ENCODE measurements around the gene UQCRC2.

UQCRC2 gene

GRCh38 chr16:21980032-21980431 lies 26.9 kb downstream of the UQCRC2 start:
- no peak overlapping the region for H3K9ac ChIP-seq (ENCODE audit: low read length in 5 of 5)
- H3K4me1 ChIP-seq (ENCODE audit: control insufficient read depth in 5 of 5, insufficient read depth in 5 of 5, low read length in 5 of 5) = no peaks in the 10 kb centered on the region
- no peaks in the 10 kb centered on the region for H3K27me3 ChIP-seq (ENCODE audit: control insufficient read depth in 5 of 5, insufficient read depth in 4 of 5, low read length in 5 of 5)
- no peak overlapping the region for H3K4me3 ChIP-seq (ENCODE audit: low read depth in 1 of 5, low read length in 5 of 5)
- peaks cover 78 to 97% (median 95%) of the 10 kb centered on the region in 5 donors for H3K36me3 ChIP-seq (ENCODE audit: control insufficient read depth in 5 of 5, insufficient read depth in 5 of 5, low read length in 5 of 5)
- no peaks in the 10 kb centered on the region for H3K9me3 ChIP-seq (ENCODE audit: control insufficient read depth in 5 of 5, low read length in 5 of 5)
- no peak overlapping the region for H3K27ac ChIP-seq (ENCODE audit: low read depth, low read length)

GRCh38 chr16:21982108-21982507 lies 28.9 kb downstream of the UQCRC2 start:
- Histone ChIP-seq H3K27me3 (ENCODE audit: control insufficient read depth in 5 of 5, insufficient read depth in 4 of 5, low read length in 5 of 5) (no peaks in the 10 kb centered on the region), H3K9me3 (ENCODE audit: control insufficient read depth in 5 of 5, low read length in 5 of 5) (no peaks in the 10 kb centered on the region), H3K4me1 (ENCODE audit: control insufficient read depth in 5 of 5, insufficient read depth in 5 of 5, low read length in 5 of 5) (peaks cover 0 to 19% (median 6%) of the 10 kb centered on the region in 5 donors), H3K9ac (ENCODE audit: low read length in 5 of 5) (no peak overlapping the region), H3K27ac (ENCODE audit: low read depth, low read length) (no peak overlapping the region), H3K36me3 (ENCODE audit: control insufficient read depth in 5 of 5, insufficient read depth in 5 of 5, low read length in 5 of 5) (peaks cover 71 to 80% (median 77%) of the 10 kb centered on the region in 5 donors), H3K4me3 (ENCODE audit: low read depth in 1 of 5, low read length in 5 of 5) (no peak overlapping the region)

DNA sequence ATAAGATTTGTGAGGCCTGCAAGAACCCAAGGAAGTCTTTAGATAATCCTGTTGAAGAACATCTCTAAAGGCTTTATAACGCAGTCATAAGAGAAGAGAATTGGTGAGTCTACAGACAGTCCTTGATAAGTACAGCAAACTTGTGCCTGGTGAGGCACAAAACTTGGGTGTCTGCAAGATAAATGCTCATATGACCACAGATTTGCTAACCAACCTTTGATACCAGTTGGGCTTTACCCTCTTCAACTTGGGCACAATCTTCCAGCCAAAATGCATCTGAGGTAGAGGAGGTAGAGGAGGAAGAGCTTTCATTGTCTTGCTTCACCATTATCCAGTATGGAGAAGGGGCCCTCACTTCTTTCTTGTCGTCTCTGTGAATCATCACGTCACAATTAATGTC lies 30.9 kb downstream of the UQCRC2 start:
- Histone ChIP-seq H3K9me3 (ENCODE audit: control insufficient read depth in 5 of 5, low read length in 5 of 5) (no peaks in the 10 kb centered on the region), H3K27ac (ENCODE audit: low read depth, low read length) (no peak overlapping the region), H3K9ac (ENCODE audit: low read length in 5 of 5) (no peak overlapping the region), H3K4me3 (ENCODE audit: low read depth in 1 of 5, low read length in 5 of 5) (no peak overlapping the region), H3K4me1 (ENCODE audit: control insufficient read depth in 5 of 5, insufficient read depth in 5 of 5, low read length in 5 of 5) (peaks cover 0 to 33% (median 8%) of the 10 kb centered on the region in 5 donors), H3K27me3 (ENCODE audit: control insufficient read depth in 5 of 5, insufficient read depth in 4 of 5, low read length in 5 of 5) (no peaks in the 10 kb centered on the region), H3K36me3 (ENCODE audit: control insufficient read depth in 5 of 5, insufficient read depth in 5 of 5, low read length in 5 of 5) (peaks cover 52 to 62% (median 57%) of the 10 kb centered on the region in 5 donors)

DNA sequence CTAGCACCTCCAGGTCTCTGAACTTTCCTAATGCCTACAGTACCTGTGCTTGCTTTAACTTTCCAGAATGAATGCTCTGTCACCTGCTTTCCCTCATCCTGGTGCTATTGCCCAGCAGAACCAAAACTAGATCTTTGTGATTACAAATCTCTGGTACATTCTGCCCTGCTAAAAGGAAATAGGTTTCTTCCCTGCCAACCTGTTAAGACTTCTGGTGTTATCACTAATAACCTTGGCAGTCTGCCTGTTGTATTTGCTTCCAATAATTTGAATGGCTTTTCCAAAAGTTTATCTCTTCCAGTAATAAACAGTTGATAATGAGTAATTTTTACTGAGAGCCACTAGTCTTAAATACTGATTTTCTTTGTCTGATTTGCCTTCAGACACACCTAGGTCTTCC lies 32.4 kb downstream of the UQCRC2 start:
- Histone ChIP-seq H3K4me3 (ENCODE audit: low read depth in 1 of 5, low read length in 5 of 5) (no peak overlapping the region), H3K4me1 (ENCODE audit: control insufficient read depth in 5 of 5, insufficient read depth in 5 of 5, low read length in 5 of 5) (peaks cover 0 to 47% (median 15%) of the 10 kb centered on the region in 5 donors), H3K36me3 (ENCODE audit: control insufficient read depth in 5 of 5, insufficient read depth in 5 of 5, low read length in 5 of 5) (peaks cover 38 to 47% (median 43%) of the 10 kb centered on the region in 5 donors), H3K27me3 (ENCODE audit: control insufficient read depth in 5 of 5, insufficient read depth in 4 of 5, low read length in 5 of 5) (no peaks in the 10 kb centered on the region), H3K9ac (ENCODE audit: low read length in 5 of 5) (no peak overlapping the region), H3K27ac (ENCODE audit: low read depth, low read length) (no peak overlapping the region), H3K9me3 (ENCODE audit: control insufficient read depth in 5 of 5, low read length in 5 of 5) (no peaks in the 10 kb centered on the region)

DNA sequence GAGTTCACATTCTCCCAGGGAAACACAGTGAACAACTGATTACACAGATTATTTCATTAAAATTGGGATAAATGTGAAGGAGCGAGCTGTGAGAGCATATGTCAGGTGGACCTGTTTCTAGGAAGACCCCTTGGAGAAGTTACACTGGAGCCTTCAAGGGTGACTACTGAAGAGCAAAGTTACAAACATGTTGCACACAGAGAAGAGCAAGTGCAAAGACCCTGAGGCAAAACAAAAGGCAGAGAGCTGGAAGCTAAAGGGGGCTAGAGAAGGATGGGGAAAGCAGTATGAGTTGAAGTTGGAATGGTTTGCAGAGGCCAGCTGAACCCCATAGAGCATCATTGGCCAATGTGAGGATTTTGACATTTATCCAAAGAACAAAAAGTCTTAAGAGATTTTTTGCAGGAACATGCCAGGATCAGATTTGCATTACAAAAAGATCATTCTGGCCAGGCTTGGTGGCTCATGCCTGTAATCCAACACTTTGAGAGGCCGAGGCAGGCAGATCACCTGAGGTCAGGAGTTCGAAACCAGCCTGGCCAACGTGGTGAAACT lies 33.6 kb downstream of the UQCRC2 start:
- H3K4me1 ChIP-seq (ENCODE audit: control insufficient read depth in 5 of 5, insufficient read depth in 5 of 5, low read length in 5 of 5) = peaks cover 0 to 58% (median 15%) of the 10 kb centered on the region in 5 donors
- H3K9ac ChIP-seq (ENCODE audit: low read length in 5 of 5) = no peak overlapping the region
- no peaks in the 10 kb centered on the region for H3K27me3 ChIP-seq (ENCODE audit: control insufficient read depth in 5 of 5, insufficient read depth in 4 of 5, low read length in 5 of 5)
- no peaks in the 10 kb centered on the region for H3K9me3 ChIP-seq (ENCODE audit: control insufficient read depth in 5 of 5, low read length in 5 of 5)
- no peak overlapping the region for H3K27ac ChIP-seq (ENCODE audit: low read depth, low read length)
- H3K36me3 ChIP-seq (ENCODE audit: control insufficient read depth in 5 of 5, insufficient read depth in 5 of 5, low read length in 5 of 5) = peaks cover 25 to 35% (median 34%) of the 10 kb centered on the region in 5 donors
- H3K4me3 ChIP-seq (ENCODE audit: low read depth in 1 of 5, low read length in 5 of 5) = no peak overlapping the region

- Histone ChIP-seq H3K36me3 (ENCODE audit: control insufficient read depth in 5 of 5, insufficient read depth in 5 of 5, low read length in 5 of 5) (peaks cover 19 to 30% (median 26%) of the 10 kb centered on the region in 5 donors), H3K4me3 (ENCODE audit: low read depth in 1 of 5, low read length in 5 of 5) (no peak overlapping the region), H3K27me3 (ENCODE audit: control insufficient read depth in 5 of 5, insufficient read depth in 4 of 5, low read length in 5 of 5) (no peaks in the 10 kb centered on the region), H3K27ac (ENCODE audit: low read depth, low read length) (no peak overlapping the region), H3K9me3 (ENCODE audit: control insufficient read depth in 5 of 5, low read length in 5 of 5) (no peaks in the 10 kb centered on the region), H3K9ac (ENCODE audit: low read length in 5 of 5) (no peak overlapping the region), H3K4me1 (ENCODE audit: control insufficient read depth in 5 of 5, insufficient read depth in 5 of 5, low read length in 5 of 5) (peaks cover 0 to 59% (median 15%) of the 10 kb centered on the region in 5 donors)
Observed at GRCh38 chr16:21987498-21987897, 34.3 kb downstream of the UQCRC2 start.

- no peaks in the 10 kb centered on the region for H3K9me3 ChIP-seq (ENCODE audit: control insufficient read depth in 5 of 5, low read length in 5 of 5)
- no peaks in the 10 kb centered on the region for H3K27me3 ChIP-seq (ENCODE audit: control insufficient read depth in 5 of 5, insufficient read depth in 4 of 5, low read length in 5 of 5)
- no peak overlapping the region for H3K27ac ChIP-seq (ENCODE audit: low read depth, low read length)
- H3K9ac ChIP-seq (ENCODE audit: low read length in 5 of 5) = no peak overlapping the region
- H3K36me3 ChIP-seq (ENCODE audit: control insufficient read depth in 5 of 5, insufficient read depth in 5 of 5, low read length in 5 of 5) = peaks cover 7 to 17% (median 12%) of the 10 kb centered on the region in 5 donors
- no peak overlapping the region for H3K4me3 ChIP-seq (ENCODE audit: low read depth in 1 of 5, low read length in 5 of 5)
- peaks cover 0 to 59% (median 15%) of the 10 kb centered on the region in 5 donors for H3K4me1 ChIP-seq (ENCODE audit: control insufficient read depth in 5 of 5, insufficient read depth in 5 of 5, low read length in 5 of 5)
Observed at GRCh38 chr16:21989133-21989532, 36.0 kb downstream of the UQCRC2 start.

DNA sequence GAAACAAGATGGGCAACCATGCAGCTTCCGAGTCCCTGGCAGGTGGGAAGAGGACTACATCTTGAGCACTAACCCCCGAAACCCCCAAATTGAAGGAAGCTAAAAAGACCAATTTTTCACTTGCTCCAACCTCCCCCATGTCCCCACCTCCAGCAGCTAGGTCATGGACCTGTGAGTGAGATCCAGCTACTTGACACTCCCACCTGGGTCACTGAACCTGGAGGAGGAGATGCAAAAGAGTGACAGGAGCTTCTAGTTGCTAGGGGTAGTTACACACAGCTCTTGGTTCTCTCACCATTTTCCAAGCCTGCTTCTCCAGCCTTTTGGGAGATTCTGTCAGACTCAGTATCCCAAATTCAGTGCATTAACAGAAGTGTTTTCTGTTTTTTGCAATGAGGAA lies 36.6 kb downstream of the UQCRC2 start:
- Histone ChIP-seq H3K4me1 (ENCODE audit: control insufficient read depth in 5 of 5, insufficient read depth in 5 of 5, low read length in 5 of 5) (peaks cover 0 to 59% (median 15%) of the 10 kb centered on the region in 5 donors), H3K27me3 (ENCODE audit: control insufficient read depth in 5 of 5, insufficient read depth in 4 of 5, low read length in 5 of 5) (no peaks in the 10 kb centered on the region), H3K9me3 (ENCODE audit: control insufficient read depth in 5 of 5, low read length in 5 of 5) (no peaks in the 10 kb centered on the region), H3K36me3 (ENCODE audit: control insufficient read depth in 5 of 5, insufficient read depth in 5 of 5, low read length in 5 of 5) (peaks cover 2 to 11% (median 6%) of the 10 kb centered on the region in 5 donors), H3K27ac (ENCODE audit: low read depth, low read length) (no peak overlapping the region), H3K4me3 (ENCODE audit: low read depth in 1 of 5, low read length in 5 of 5) (no peak overlapping the region), H3K9ac (ENCODE audit: low read length in 5 of 5) (peak overlapping the region in 1 of 5 donors; percentile 12)

- Histone ChIP-seq H3K27ac (ENCODE audit: low read depth, low read length) (no peak overlapping the region), H3K4me1 (ENCODE audit: control insufficient read depth in 5 of 5, insufficient read depth in 5 of 5, low read length in 5 of 5) (peaks cover 0 to 57% (median 15%) of the 10 kb centered on the region in 5 donors), H3K4me3 (ENCODE audit: low read depth in 1 of 5, low read length in 5 of 5) (no peak overlapping the region), H3K9ac (ENCODE audit: low read length in 5 of 5) (peak overlapping the region in 1 of 5 donors; percentile 7), H3K36me3 (ENCODE audit: control insufficient read depth in 5 of 5, insufficient read depth in 5 of 5, low read length in 5 of 5) (peaks cover 0 to 8% (median 2%) of the 10 kb centered on the region in 5 donors), H3K9me3 (ENCODE audit: control insufficient read depth in 5 of 5, low read length in 5 of 5) (no peaks in the 10 kb centered on the region), H3K27me3 (ENCODE audit: control insufficient read depth in 5 of 5, insufficient read depth in 4 of 5, low read length in 5 of 5) (no peaks in the 10 kb centered on the region)
Observed at GRCh38 chr16:21990381-21990944, 37.3 kb downstream of the UQCRC2 start.

DNA sequence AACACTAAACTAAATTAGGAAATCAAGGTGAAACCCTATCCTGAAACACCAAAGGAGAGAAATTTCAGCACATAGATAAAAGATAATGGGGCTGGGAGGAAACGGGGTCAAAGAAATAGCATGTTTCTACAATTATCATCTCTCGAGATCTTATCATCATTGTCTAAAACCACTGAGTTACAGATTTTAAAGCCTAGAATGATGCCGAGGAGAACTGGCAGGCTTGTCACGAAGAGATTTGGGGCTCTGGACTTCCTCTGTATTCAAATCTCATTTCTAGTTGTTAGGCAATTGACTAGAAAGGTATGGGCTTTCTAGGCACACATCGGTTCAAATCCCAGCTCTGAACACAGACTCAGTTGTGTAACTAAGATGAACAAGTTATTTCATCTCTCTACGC lies 38.5 kb downstream of the UQCRC2 start:
- no peaks in the 10 kb centered on the region for H3K27me3 ChIP-seq (ENCODE audit: control insufficient read depth in 5 of 5, insufficient read depth in 4 of 5, low read length in 5 of 5)
- H3K4me1 ChIP-seq (ENCODE audit: control insufficient read depth in 5 of 5, insufficient read depth in 5 of 5, low read length in 5 of 5) = peaks cover 0 to 51% (median 15%) of the 10 kb centered on the region in 5 donors
- no peak overlapping the region for H3K4me3 ChIP-seq (ENCODE audit: low read depth in 1 of 5, low read length in 5 of 5)
- H3K36me3 ChIP-seq (ENCODE audit: control insufficient read depth in 5 of 5, insufficient read depth in 5 of 5, low read length in 5 of 5) = no peaks in the 10 kb centered on the region
- no peaks in the 10 kb centered on the region for H3K9me3 ChIP-seq (ENCODE audit: control insufficient read depth in 5 of 5, low read length in 5 of 5)
- H3K9ac ChIP-seq (ENCODE audit: low read length in 5 of 5) = no peak overlapping the region
- no peak overlapping the region for H3K27ac ChIP-seq (ENCODE audit: low read depth, low read length)

All from subcutaneous abdominal adipose tissue (tissue), 5 donors.